ENCODE results near the gene CAD.

DNA sequence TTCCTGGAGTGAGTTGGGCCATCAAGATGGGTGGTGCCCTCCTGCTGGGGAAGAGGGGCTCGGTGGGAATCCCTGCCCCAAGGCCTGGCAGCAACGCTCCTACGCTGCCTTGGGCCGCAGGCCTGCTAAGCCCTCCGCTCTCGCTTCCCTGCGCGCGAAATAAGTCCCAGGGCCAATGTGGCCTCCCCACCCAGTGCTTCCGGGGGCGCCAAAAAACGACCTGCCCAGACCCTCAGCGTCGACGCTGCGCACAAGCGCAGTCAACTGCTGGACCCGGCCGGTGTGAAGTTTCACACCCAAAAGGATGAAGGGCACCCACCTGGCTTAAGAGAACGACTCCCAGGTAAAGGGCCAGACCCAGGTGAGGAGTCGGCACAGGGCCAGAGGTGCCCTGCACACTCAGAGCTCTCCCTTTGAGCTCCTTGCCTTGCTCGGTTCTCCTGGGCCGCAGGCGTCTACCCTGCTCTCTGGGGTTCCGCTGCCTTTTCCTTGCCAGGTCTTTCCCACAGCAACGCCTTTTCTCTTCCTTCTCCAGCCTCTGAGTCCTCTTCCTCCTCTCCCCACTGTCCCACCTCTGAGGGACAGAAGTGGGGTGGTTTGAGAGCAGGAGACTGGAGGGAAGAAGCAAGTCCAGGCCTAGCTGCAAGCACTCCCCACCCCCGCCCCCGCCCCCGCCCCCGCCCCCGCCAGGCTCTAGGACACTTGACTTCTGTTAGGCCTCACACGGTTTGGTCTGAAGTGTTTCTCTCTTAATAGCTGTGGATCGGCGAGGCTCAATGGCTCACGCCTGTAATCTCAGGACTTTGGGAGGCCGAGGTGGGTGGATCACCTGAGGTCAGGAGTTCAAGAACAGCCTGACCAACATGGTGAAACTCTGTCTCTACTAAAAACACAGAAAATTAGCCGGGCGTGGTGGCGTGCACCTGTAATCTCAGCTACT is 58.3 kb downstream of the CAD start, which contains the start of gene DNAJC5G:
- no peak for TF ChIP-seq POLR2A (IDR thresholded peaks at IDR 0.05)
- TF ChIP-seq, protein P1, sequence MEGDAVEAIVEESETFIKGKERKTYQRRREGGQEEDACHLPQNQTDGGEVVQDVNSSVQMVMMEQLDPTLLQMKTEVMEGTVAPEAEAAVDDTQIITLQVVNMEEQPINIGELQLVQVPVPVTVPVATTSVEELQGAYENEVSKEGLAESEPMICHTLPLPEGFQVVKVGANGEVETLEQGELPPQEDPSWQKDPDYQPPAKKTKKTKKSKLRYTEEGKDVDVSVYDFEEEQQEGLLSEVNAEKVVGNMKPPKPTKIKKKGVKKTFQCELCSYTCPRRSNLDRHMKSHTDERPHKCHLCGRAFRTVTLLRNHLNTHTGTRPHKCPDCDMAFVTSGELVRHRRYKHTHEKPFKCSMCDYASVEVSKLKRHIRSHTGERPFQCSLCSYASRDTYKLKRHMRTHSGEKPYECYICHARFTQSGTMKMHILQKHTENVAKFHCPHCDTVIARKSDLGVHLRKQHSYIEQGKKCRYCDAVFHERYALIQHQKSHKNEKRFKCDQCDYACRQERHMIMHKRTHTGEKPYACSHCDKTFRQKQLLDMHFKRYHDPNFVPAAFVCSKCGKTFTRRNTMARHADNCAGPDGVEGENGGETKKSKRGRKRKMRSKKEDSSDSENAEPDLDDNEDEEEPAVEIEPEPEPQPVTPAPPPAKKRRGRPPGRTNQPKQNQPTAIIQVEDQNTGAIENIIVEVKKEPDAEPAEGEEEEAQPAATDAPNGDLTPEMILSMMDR (IDR thresholded peaks at IDR 0.05) = no peak
- TF ChIP-seq POLR2AphosphoS5 (IDR thresholded peaks at IDR 0.05) = no peak

All from stomach (tissue), 4 donors.